Common myeloid progenitor, CD34-positive (primary cell): Measurements from ENCODE around the gene NSUN2.

ENCODE experiments used
- CTCF ChIA-PET: fragments of 350-600 bp; sonication (Branson Sonifier 250); formaldehyde crosslinking; loops from one replicate; lab custom pipeline; 2021; ENCODE audit warnings: antibody characterized with exemption; lab: Charles Lee
- POLR2A ChIA-PET: fragments of 350-600 bp; sonication (Branson Sonifier 250); formaldehyde crosslinking; loops from one replicate; lab custom pipeline; 2021; ENCODE audit warnings: antibody characterized with exemption; lab: Charles Lee
- DNase-seq, 3 donors: peaks; one replicate each; pipeline versions ENCODE4 v3.0.0 to v3.0.0-alpha.2; 2013
- H3K27ac ChIP-seq, 2 experiments: 1 replicate in 1 of 2; 2 replicates in 1 of 2; pipeline ENCODE4 v1.7.0; 2013; ENCODE audit warnings: inconsistent platforms in 2 of 2, low read length in 2 of 2, mild to moderate bottlenecking in 2 of 2, low read depth in 1 of 2, moderate library complexity in 1 of 2; ENCODE audit not compliant: severe bottlenecking in 2 of 2, insufficient read depth in 1 of 2, poor library complexity in 1 of 2
- H3K27me3 ChIP-seq, 5 experiments: replicated peaks in 2 of 5; 1 replicate in 3 of 5; 2 replicates in 2 of 5; pipeline versions ENCODE4 v1.6.1 to v1.7.0; 2013; ENCODE audit warnings: low read length in 4 of 5, mild to moderate bottlenecking in 2 of 5, moderate library complexity in 2 of 5, inconsistent platforms in 1 of 5; ENCODE audit not compliant: insufficient read depth in 5 of 5, control insufficient read depth in 4 of 5
- H3K36me3 ChIP-seq, 4 experiments: 1 replicate in 2 of 4; 2 replicates in 2 of 4; pipeline versions ENCODE4 v1.6.1 to v1.7.0; 2013; ENCODE audit warnings: low read length in 3 of 4, control low read depth in 1 of 4, mild to moderate bottlenecking in 1 of 4; ENCODE audit not compliant: control insufficient read depth in 4 of 4, insufficient read depth in 4 of 4
- H3K4me1 ChIP-seq, 4 experiments: 1 replicate in 3 of 4; 2 replicates in 1 of 4; pipeline versions ENCODE4 v1.6.1 to v1.7.1; 2013; ENCODE audit warnings: low read length in 3 of 4, mild to moderate bottlenecking in 3 of 4, control low read depth in 1 of 4, inconsistent platforms in 1 of 4, moderate library complexity in 1 of 4; ENCODE audit not compliant: control insufficient read depth in 4 of 4, insufficient read depth in 4 of 4; ENCODE audit errors: control extremely low read depth in 1 of 4
- H3K4me3 ChIP-seq, 7 experiments: 1 replicate in 4 of 7; 2 replicates in 3 of 7; pipeline versions ENCODE4 v1.5.1 to v1.7.0; 2013; ENCODE audit warnings: mild to moderate bottlenecking in 7 of 7, low read length in 6 of 7, moderate library complexity in 6 of 7, inconsistent platforms in 2 of 7, low read depth in 2 of 7, control low read depth in 1 of 7; ENCODE audit not compliant: insufficient read depth in 4 of 7, control insufficient read depth in 1 of 7; ENCODE audit errors: extremely low read depth in 1 of 7
- H3K9me3 ChIP-seq, 5 experiments: 1 replicate in 4 of 5; 2 replicates in 1 of 5; pipeline versions ENCODE4 v1.6.1 to v1.7.1; 2013; ENCODE audit warnings: low read length in 4 of 5, mild to moderate bottlenecking in 2 of 5, inconsistent platforms in 1 of 5, low read depth in 1 of 5, moderate library complexity in 1 of 5; ENCODE audit not compliant: control insufficient read depth in 4 of 5, insufficient read depth in 2 of 5; ENCODE audit errors: control extremely low read depth in 1 of 5
- WGBS: methylation state at CpG from one replicate; pipeline ENCODE4 v1.1.5; 2013; ENCODE audit not compliant: insufficient coverage; 5-methylcytosine and 5-hydroxymethylcytosine counted together

The NSUN2 gene

GRCh38 chr5:6581559-6582426, 51.1 kb downstream of the NSUN2 start:
- Histone ChIP-seq H3K9me3 (no peaks in the 10 kb centered on the region), H3K36me3 (no peaks in the 10 kb centered on the region), H3K4me3 (no peak overlapping the region), H3K4me1 (peaks cover 0 to 11% (median 6%) of the 10 kb centered on the region in 4 experiments), H3K27me3 (peaks cover 0 to 70% (median 45%) of the 10 kb centered on the region in 5 experiments), H3K27ac (no peak overlapping the region)
- 98% methylated on average over 12 of the region's 14 CpGs for WGBS
- CTCF ChIA-PET, result interaction anchor here (1.0 to 2.3 kb wide), 4 partner anchors 9 to 1140 kb away, joined by 3 to 7 read pairs (median 4); no protein-coding TSS in a partner anchor
- POLR2A ChIA-PET, result no interaction called here
- DNase-seq, result no peak

GRCh38 chr5:6581090-6581489, 51.8 kb downstream of the NSUN2 start:
- H3K27me3 ChIP-seq, result peaks cover 0 to 63% (median 45%) of the 10 kb centered on the region in 5 experiments
- H3K4me1 ChIP-seq, result peaks cover 0 to 11% (median 6%) of the 10 kb centered on the region in 4 experiments
- H3K4me3 ChIP-seq, result no peak overlapping the region
- WGBS, result 100% methylated on average over 1 of the region's 1 CpG
- POLR2A ChIA-PET, result no interaction called here
- H3K27ac ChIP-seq, result no peak overlapping the region
- CTCF ChIA-PET, result interaction anchor here (1.0 to 2.3 kb wide), 3 partner anchors 8 to 1091 kb away, joined by 3 to 7 read pairs (median 6); no protein-coding TSS in a partner anchor
- H3K36me3 ChIP-seq, result no peaks in the 10 kb centered on the region
- no peaks in the 10 kb centered on the region for H3K9me3 ChIP-seq
- no peak for DNase-seq

- POLR2A ChIA-PET, result no interaction called here
- WGBS, result 84% methylated on average over 4 of the region's 5 CpGs
- Histone ChIP-seq H3K36me3 (no peaks in the 10 kb centered on the region), H3K27me3 (peaks cover 0 to 49% (median 33%) of the 10 kb centered on the region in 5 experiments), H3K4me1 (peaks cover 0 to 11% (median 6%) of the 10 kb centered on the region in 4 experiments), H3K9me3 (no peaks in the 10 kb centered on the region), H3K4me3 (no peak overlapping the region), H3K27ac (no peak overlapping the region)
- CTCF ChIA-PET, result no interaction called here
- DNase-seq, result no peak
Measured at GRCh38 chr5:6579535-6579934, 53.3 kb downstream of the NSUN2 start.

GRCh38 chr5:6578676-6579343, 54.0 kb downstream of the NSUN2 start:
- CTCF ChIA-PET, result no interaction called here
- H3K4me1 ChIP-seq, result peaks cover 0 to 11% (median 6%) of the 10 kb centered on the region in 4 experiments
- over 99% methylated on average over 10 of the region's 14 CpGs for WGBS

GRCh38 chr5:6576861-6577501, 55.9 kb downstream of the NSUN2 start:
- peak; percentile 42 to 59 (median 54) for DNase-seq
- no peak overlapping the region for H3K27ac ChIP-seq

More at GRCh38 chr5:6578676-6579343, 54.0 kb downstream of the NSUN2 start:
- no peak overlapping the region for H3K4me3 ChIP-seq
- H3K36me3 ChIP-seq, result no peaks in the 10 kb centered on the region
- no peak overlapping the region for H3K27ac ChIP-seq
- peaks cover 0 to 44% (median 26%) of the 10 kb centered on the region in 5 experiments for H3K27me3 ChIP-seq
- no peaks in the 10 kb centered on the region for H3K9me3 ChIP-seq
- no peak for DNase-seq
- POLR2A ChIA-PET, result no interaction called here

GRCh38 chr5:6574537-6575245, 58.2 kb downstream of the NSUN2 start:
- ChIA-PET CTCF (interaction anchor here (0.9 kb wide), 1 partner anchor 117 kb away, joined by 3 read pairs; no protein-coding TSS in a partner anchor), POLR2A (no interaction called here)
- peaks cover 0 to 15% (median 3%) of the 10 kb centered on the region in 5 experiments for H3K27me3 ChIP-seq
- 73% methylated on average over 8 of the region's 12 CpGs for WGBS
- no peaks in the 10 kb centered on the region for H3K9me3 ChIP-seq
- H3K36me3 ChIP-seq, result no peaks in the 10 kb centered on the region
- peak in 2 of 3 donors; percentile 22 to 40 for DNase-seq
- no peak overlapping the region for H3K4me3 ChIP-seq
- no peak overlapping the region for H3K27ac ChIP-seq
- H3K4me1 ChIP-seq, result no peaks in the 10 kb centered on the region

More at GRCh38 chr5:6576861-6577501, 55.9 kb downstream of the NSUN2 start:
- WGBS, result 80% methylated on average over 4 of the region's 5 CpGs
- no peaks in the 10 kb centered on the region for H3K4me1 ChIP-seq
- ChIA-PET POLR2A (interaction anchor here (0.6 kb wide), 1 partner anchor 1084 kb away, joined by 4 read pairs; no protein-coding TSS in a partner anchor), CTCF (interaction anchor here (1.6 kb wide), 1 partner anchor 10 kb away, joined by 5 read pairs; no protein-coding TSS in a partner anchor)
- no peaks in the 10 kb centered on the region for H3K36me3 ChIP-seq
- no peaks in the 10 kb centered on the region for H3K9me3 ChIP-seq
- peaks cover 0 to 36% (median 17%) of the 10 kb centered on the region in 5 experiments for H3K27me3 ChIP-seq
- H3K4me3 ChIP-seq, result no peak overlapping the region
